ENCODE data around the gene TNS3. TPM values are rescaled to one million over a fixed set of nuclear protein-coding genes. Genes with fewer than 3 reads are reported as not detected.
A peak's percentile ranks its signal among the peaks of the same experiment; 100 is the strongest.

TNS3 gene
- total and polyA plus RNA-seq, 9 of the 15 experiments (the other 6 are each of a cell fraction or from before 2014, with no cell fraction given): 0.20 TPM; not detected in 8

GRCh38 chr7:47371733-47372368 lies 210.1 kb downstream of the TNS3 start:
- BruUV-seq (replicated peaks): no TSS peak
- H3K9ac ChIP-seq (ENCODE audit: insufficient read depth in 1 of 2, low read depth in 2 of 2, low read length in 2 of 2): no peak overlapping the region

More at GRCh38 chr7:47371733-47372368, 210.1 kb downstream of the TNS3 start:
- H3K79me2 ChIP-seq (ENCODE audit: control insufficient read depth, insufficient read depth, low read length): no peaks in the 10 kb centered on the region
- ChIA-PET CTCF (ENCODE audit: low intra/inter-chr PET ratio) (no interaction called here), POLR2A (interaction anchor here (0.6 kb wide), 1 partner anchor 275 kb away, joined by 3 read pairs; no protein-coding TSS in a partner anchor)
- ATAC-seq (peak; percentile 93), FAIRE-seq (peak; percentile 85), DNase-seq (ENCODE audit: extremely low read depth in 1 of 4, low spot score in 3 of 4) (peak; percentile 50 to 75 (median 63))
- peaks cover 0 to 6% of the 10 kb centered on the region in 2 experiments; a peak in 2 of 5 replicates for H3K4me1 ChIP-seq (replicated peaks in 1 of 2; ENCODE audit: control insufficient read depth in 2 of 2, insufficient read depth in 2 of 2, low read length in 2 of 2)
- H3K9me3 ChIP-seq (replicated peaks; ENCODE audit: control insufficient read depth, insufficient read depth, low read depth, low read length): no peaks in the 10 kb centered on the region
- TF ChIP-seq SNRNP70 (optimal IDR thresholded peaks at IDR 0.05; ENCODE audit: low read depth, low read length) (no peak), PBX2 (CRISPR knock-in tag; IDR thresholded peaks at IDR 0.05; ENCODE audit: low read depth) (no peak), PBX2 (tag; conservative IDR thresholded peaks at IDR 0.05; ENCODE audit: low read depth) (0 out of 2 replicates have a peak, but pooled peaks have one; percentile 33), PKNOX1 (IDR thresholded peaks at IDR 0.05) (peak; percentile 25; the same call in 1 of the 2 replicates), NFIC (IDR thresholded peaks at IDR 0.05) (peak; percentile 91), VEZF1 (CRISPR knock-in tag; IDR thresholded peaks at IDR 0.05) (peak; percentile 25; the same call in 1 of the 2 replicates), EGR1 (conservative IDR thresholded peaks at IDR 0.05) (peak; percentile 74)
- no peak overlapping the region for H3K4me3 ChIP-seq
- peaks cover 11 to 60% of the 10 kb centered on the region in 2 experiments; a peak in 4 of 5 replicates for H3K27me3 ChIP-seq (ENCODE audit: control insufficient read depth in 2 of 2, insufficient read depth in 2 of 2, low read length in 2 of 2)
- intact Hi-C loops (cut with micrococcal nuclease): no loop called here
- 0% methylated on average over 10 of the region's 10 CpGs for WGBS (ENCODE audit: insufficient coverage, low coverage, missing lambda C conversion rate)
- H3K9me1 ChIP-seq (ENCODE audit: control insufficient read depth, insufficient read depth, low read length): no peaks in the 10 kb centered on the region
- H2AFZ ChIP-seq (ENCODE audit: low read depth, low read length): no peak overlapping the region
- no peaks in the 10 kb centered on the region for H3K36me3 ChIP-seq (ENCODE audit: control insufficient read depth, insufficient read depth, low read length)
- no peak overlapping the region for H3K4me2 ChIP-seq (ENCODE audit: insufficient read depth, low read length)
- 0 out of 2 replicates have a peak, but pooled peaks cover 3% of the 10 kb centered on the region for H4K20me1 ChIP-seq (replicated peaks; ENCODE audit: control insufficient read depth, insufficient read depth, low read length)
- H3K27ac ChIP-seq (ENCODE audit: extremely low read depth, low read depth, low read length): no peak overlapping the region
- in situ Hi-C loops (cut with MboI): no loop called here
